ENCODE results near the gene KCNJ10. TPM values are rescaled to one million over a fixed set of nuclear protein-coding genes. Genes with fewer than 3 reads are reported as not detected.

KCNJ10 gene
- total and polyA plus RNA-seq, 2 experiments from 2014 or later: not detected

DNA sequence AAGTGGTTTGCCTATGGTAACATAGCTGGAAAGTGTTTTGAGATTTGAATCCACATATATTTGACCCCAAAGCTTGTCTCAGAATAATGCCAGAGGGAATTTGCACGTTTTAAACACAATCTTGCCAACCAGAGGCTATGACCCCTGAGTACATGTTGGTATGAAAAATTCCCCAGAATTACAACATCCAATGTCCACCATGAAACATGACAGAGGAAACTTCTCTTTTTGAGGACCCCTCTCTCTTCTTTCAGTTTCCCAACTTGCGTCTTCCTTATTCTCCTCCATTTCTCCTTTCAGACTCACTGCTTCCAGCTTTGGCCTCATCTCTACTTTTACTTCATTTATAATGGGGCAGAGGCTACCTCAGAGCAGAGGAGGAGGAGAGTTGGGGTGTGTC is 5.9 kb upstream of the KCNJ10 start:
- H3K79me2 ChIP-seq: no peaks in the 10 kb centered on the region

DNA sequence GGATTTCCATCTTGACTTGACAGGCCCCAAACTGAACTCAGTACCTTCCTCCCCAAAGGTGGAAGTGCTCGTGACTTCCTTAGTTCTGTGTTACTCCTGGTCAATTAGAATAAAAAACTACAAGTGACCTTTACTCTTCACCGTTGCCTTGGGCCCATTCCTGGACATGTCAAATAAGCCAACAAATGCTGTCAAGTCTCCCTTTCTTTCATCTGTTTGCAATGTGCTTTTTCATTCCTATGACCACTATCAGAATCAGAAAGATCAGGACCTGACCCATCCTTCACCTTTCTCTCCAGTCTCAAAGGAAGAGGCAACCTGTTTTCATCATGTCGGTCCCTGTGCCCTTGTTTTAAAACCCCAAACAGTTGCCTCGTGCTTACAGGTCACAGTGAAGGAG is 4.9 kb upstream of the KCNJ10 start:
- H3K4me2 ChIP-seq: no peak overlapping the region
- no peak overlapping the region for H3K27ac ChIP-seq
- WGBS (ENCODE audit: low lambda C conversion rate, missing lambda C conversion rate): 64% methylated on average over 4 of the region's 4 CpGs
- H3K4me3 ChIP-seq: no peak overlapping the region
- no peak overlapping the region for H2AFZ ChIP-seq
- H3K9me3 ChIP-seq (ENCODE audit: low read depth): no peaks in the 10 kb centered on the region
- no peaks in the 10 kb centered on the region for H3K79me2 ChIP-seq
- H3K9me2 ChIP-seq (replicated peaks; ENCODE audit: insufficient read depth): no peaks in the 10 kb centered on the region
- H3K4me1 ChIP-seq (ENCODE audit: insufficient read depth): no peaks in the 10 kb centered on the region
- H3K27me3 ChIP-seq: peaks cover 48% of the 10 kb centered on the region
- no peak for DNase-seq (ENCODE audit: low spot score)
- TF ChIP-seq EZH2phosphoT487 (IDR thresholded peaks at IDR 0.05; ENCODE audit: low read depth, severe bottlenecking, unreplicated experiment) (no peak), EZH2 (IDR thresholded peaks at IDR 0.05; ENCODE audit: borderline replicate concordance) (no peak)
- TF ChIP-seq, protein P1, sequence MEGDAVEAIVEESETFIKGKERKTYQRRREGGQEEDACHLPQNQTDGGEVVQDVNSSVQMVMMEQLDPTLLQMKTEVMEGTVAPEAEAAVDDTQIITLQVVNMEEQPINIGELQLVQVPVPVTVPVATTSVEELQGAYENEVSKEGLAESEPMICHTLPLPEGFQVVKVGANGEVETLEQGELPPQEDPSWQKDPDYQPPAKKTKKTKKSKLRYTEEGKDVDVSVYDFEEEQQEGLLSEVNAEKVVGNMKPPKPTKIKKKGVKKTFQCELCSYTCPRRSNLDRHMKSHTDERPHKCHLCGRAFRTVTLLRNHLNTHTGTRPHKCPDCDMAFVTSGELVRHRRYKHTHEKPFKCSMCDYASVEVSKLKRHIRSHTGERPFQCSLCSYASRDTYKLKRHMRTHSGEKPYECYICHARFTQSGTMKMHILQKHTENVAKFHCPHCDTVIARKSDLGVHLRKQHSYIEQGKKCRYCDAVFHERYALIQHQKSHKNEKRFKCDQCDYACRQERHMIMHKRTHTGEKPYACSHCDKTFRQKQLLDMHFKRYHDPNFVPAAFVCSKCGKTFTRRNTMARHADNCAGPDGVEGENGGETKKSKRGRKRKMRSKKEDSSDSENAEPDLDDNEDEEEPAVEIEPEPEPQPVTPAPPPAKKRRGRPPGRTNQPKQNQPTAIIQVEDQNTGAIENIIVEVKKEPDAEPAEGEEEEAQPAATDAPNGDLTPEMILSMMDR (IDR thresholded peaks at IDR 0.05; ENCODE audit: poor library complexity): no peak
- no peaks in the 10 kb centered on the region for H4K20me1 ChIP-seq (ENCODE audit: insufficient read depth, poor library complexity, severe bottlenecking)
- no peaks in the 10 kb centered on the region for H3K36me3 ChIP-seq (replicated peaks; ENCODE audit: insufficient read depth, low read depth)

More for the DNA sequence above, 5.9 kb upstream of the KCNJ10 start:
- 64% methylated on average over 2 of the region's 2 CpGs for WGBS (ENCODE audit: low lambda C conversion rate, missing lambda C conversion rate)
- TF ChIP-seq EZH2phosphoT487 (IDR thresholded peaks at IDR 0.05; ENCODE audit: low read depth, severe bottlenecking, unreplicated experiment) (no peak), EZH2 (IDR thresholded peaks at IDR 0.05; ENCODE audit: borderline replicate concordance) (no peak)
- TF ChIP-seq, protein P1 (IDR thresholded peaks at IDR 0.05; ENCODE audit: poor library complexity): no peak
- Histone ChIP-seq H3K27ac (no peak overlapping the region), H3K4me2 (no peak overlapping the region), H3K9me2 (replicated peaks; ENCODE audit: insufficient read depth) (no peaks in the 10 kb centered on the region), H3K9me3 (ENCODE audit: low read depth) (no peaks in the 10 kb centered on the region), H4K20me1 (ENCODE audit: insufficient read depth, poor library complexity, severe bottlenecking) (no peaks in the 10 kb centered on the region), H2AFZ (no peak overlapping the region), H3K36me3 (replicated peaks; ENCODE audit: insufficient read depth, low read depth) (no peaks in the 10 kb centered on the region), H3K27me3 (peaks cover 58% of the 10 kb centered on the region), H3K4me3 (no peak overlapping the region), H3K4me1 (ENCODE audit: insufficient read depth) (no peaks in the 10 kb centered on the region)
- no peak for DNase-seq (ENCODE audit: low spot score)

DNA sequence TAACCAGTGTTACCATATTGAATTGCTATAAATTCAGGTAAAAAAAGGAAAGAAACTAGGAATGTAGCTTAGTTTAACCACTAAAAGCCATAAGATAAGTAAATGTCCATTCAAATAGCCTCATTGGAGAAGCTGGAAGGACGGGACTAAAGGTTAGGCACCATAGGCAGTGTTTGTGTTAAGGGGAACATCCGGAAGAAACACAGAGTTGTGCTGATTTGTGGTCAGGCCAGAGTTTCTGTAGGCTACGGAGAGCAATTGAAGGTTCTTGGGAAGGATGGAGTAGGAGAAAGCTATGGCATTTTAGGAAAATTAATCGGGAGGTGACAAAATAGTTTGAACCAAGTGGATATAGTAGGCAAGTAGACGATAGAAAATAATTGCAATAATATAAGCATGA is 1.3 kb upstream of the KCNJ10 start:
- Histone ChIP-seq H3K36me3 (replicated peaks; ENCODE audit: insufficient read depth, low read depth) (no peaks in the 10 kb centered on the region), H3K79me2 (no peaks in the 10 kb centered on the region), H2AFZ (no peak overlapping the region), H3K27me3 (peaks cover 33% of the 10 kb centered on the region), H3K9me2 (replicated peaks; ENCODE audit: insufficient read depth) (no peaks in the 10 kb centered on the region), H3K27ac (no peak overlapping the region), H3K4me3 (no peak overlapping the region), H3K4me2 (no peak overlapping the region), H3K4me1 (ENCODE audit: insufficient read depth) (no peaks in the 10 kb centered on the region), H3K9me3 (ENCODE audit: low read depth) (no peaks in the 10 kb centered on the region), H4K20me1 (ENCODE audit: insufficient read depth, poor library complexity, severe bottlenecking) (no peaks in the 10 kb centered on the region)
- no peak for DNase-seq (ENCODE audit: low spot score)
- TF ChIP-seq, protein P1 (IDR thresholded peaks at IDR 0.05; ENCODE audit: poor library complexity): no peak
- 86% methylated on average over 5 of the region's 5 CpGs for WGBS (ENCODE audit: low lambda C conversion rate, missing lambda C conversion rate)
